Esophagus muscularis mucosa (tissue), 4 donors: ENCODE results near the gene LYSMD1. TPM values are rescaled to one million over a fixed set of nuclear protein-coding genes. Genes with fewer than 3 reads are reported as not detected.

Experiments used
- DNase-seq: peaks from one replicate; pipeline ENCODE4 v3.0.0-alpha.2; 2017; ENCODE audit errors: extremely low spot score
- H3K27ac ChIP-seq, 4 donors: fragments of 200-600 bp; sonication (generic); replicated peaks in 1 of 4; 1 replicate in 3 of 4; 2 replicates in 1 of 4; pipeline ENCODE4 v1.5.1; 2016 to 2019; ENCODE audit warnings: mild to moderate bottlenecking in 1 of 4
- H3K27me3 ChIP-seq, 4 donors: fragments of 200-600 bp; sonication (generic); one replicate each; pipeline versions ENCODE4 v1.5.1 to v1.6.0; 2016 to 2019
- H3K36me3 ChIP-seq, 4 donors: fragments of 200-600 bp; sonication (generic); one replicate each; pipeline ENCODE4 v1.5.1; 2016 to 2019
- H3K4me1 ChIP-seq, 4 donors: fragments of 200-600 bp; sonication (generic); one replicate each; pipeline ENCODE4 v1.5.1; 2016 to 2019
- H3K4me3 ChIP-seq, 4 donors: fragments of 200-600 bp; sonication (generic); 1 replicate in 2 of 4; 2 replicates in 2 of 4; pipeline ENCODE4 v1.5.1; 2016 to 2019; ENCODE audit warnings: mild to moderate bottlenecking in 4 of 4, moderate library complexity in 1 of 4
- H3K9me3 ChIP-seq, 4 donors: fragments of 200-600 bp; sonication (generic); 1 replicate in 3 of 4; 2 replicates in 1 of 4; pipeline ENCODE4 v1.5.1; 2016 to 2019
- EP300 ChIP-seq: sonication (generic); formaldehyde crosslinking; IDR thresholded peaks from one replicate; pipeline ENCODE4 v1.6.1; 2017; ENCODE audit warnings: antibody characterized with exemption
- POLR2A ChIP-seq: fragments of 450-650 bp; IDR thresholded peaks from one replicate; pipeline ENCODE4 v1.6.1; 2017; ENCODE audit warnings: antibody characterized with exemption, moderate library complexity, mild to moderate bottlenecking, low read depth
- POLR2AphosphoS5 ChIP-seq, 2 donors: sonication (generic); formaldehyde crosslinking; IDR thresholded peaks; one replicate each; pipeline ENCODE4 v1.6.1; 2017; ENCODE audit warnings: antibody characterized with exemption in 2 of 2
- WGBS: methylation state at CpG from one replicate; pipeline ENCODE4 v1.1.5; 2018; 5-methylcytosine and 5-hydroxymethylcytosine counted together
- intact Hi-C: fragments of 100-400 bp; cut with DNase I; formaldehyde crosslinking; loops from one replicate; pipeline ENCODE4 v1.15.1; 2023
- total RNA-seq, 4 donors: library from RNA; depleted of rRNA; stranded (reverse); fragments of >200 nt; gene quantifications; one replicate each; pipeline versions ENCODE4 v1.1.0 to v1.2.1, GENCODE V29; 2016
- TF ChIP-seq, protein P1 (sequence below), 3 experiments: fragments of 200-600 bp in 2 of 3; fragments of 450-650 bp in 1 of 3; sonication (generic) in 2 of 3; IDR thresholded peaks; one replicate each; pipeline ENCODE4 v1.5.1; 2017 to 2019; ENCODE audit warnings: antibody characterized with exemption in 3 of 3, mild to moderate bottlenecking in 2 of 3, moderate library complexity in 1 of 3

Gene LYSMD1
- total RNA-seq, 4 donors from 2014 or later = 10.9 to 23.5 (median 12.6) TPM

DNA sequence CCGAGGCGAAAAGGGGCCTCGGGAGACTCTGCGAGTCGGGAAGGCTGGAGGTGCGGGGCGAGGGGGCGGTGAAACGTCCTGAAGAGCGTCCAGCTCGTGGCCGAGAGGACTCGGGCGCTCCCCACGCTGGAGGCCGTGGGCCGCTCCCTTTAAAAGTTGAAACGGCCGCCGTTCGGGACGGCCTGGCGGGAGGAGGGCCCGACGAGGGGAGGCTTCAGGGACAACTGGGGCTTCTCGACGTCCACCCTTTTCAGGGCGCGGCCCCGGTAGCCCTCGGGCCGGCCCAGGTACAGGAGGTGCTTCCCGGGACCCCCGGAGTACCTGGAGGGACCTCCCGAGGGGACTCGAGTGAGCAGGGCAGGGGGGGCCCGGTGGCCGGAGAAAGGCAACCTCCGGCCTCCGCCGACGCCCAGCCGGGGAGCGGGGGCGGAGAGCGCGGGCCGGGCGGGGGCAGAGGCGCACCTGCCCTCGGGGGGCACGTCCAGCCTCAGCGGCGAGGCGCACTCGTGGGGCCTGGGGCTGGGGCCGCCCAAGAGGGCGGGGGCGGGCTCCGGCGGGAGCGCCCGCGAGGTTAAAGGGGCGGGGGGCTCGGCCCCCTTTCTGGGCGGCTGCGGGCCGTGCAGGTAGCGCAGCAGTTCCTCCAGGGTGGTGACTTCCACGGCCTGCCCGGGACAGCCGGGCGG is 33.2 kb downstream of the LYSMD1 start:
- Histone ChIP-seq H3K27ac (peak overlapping the region; percentile 71 to 81 (median 74)), H3K9me3 (no peaks in the 10 kb centered on the region), H3K36me3 (peaks cover 0 to 44% (median 33%) of the 10 kb centered on the region in 4 donors), H3K4me1 (peaks cover 0 to 30% (median 22%) of the 10 kb centered on the region in 4 donors), H3K27me3 (no peaks in the 10 kb centered on the region), H3K4me3 (peak overlapping the region; percentile 48 to 61 (median 52))
- 73% methylated on average over 34 of the region's 74 CpGs for WGBS
- intact Hi-C loops = no loop called here
- no peak for DNase-seq
- TF ChIP-seq POLR2A (no peak), EP300 (no peak), POLR2AphosphoS5 (IDR thresholded peaks at IDR 0.05) (no peak)
- TF ChIP-seq, protein P1, sequence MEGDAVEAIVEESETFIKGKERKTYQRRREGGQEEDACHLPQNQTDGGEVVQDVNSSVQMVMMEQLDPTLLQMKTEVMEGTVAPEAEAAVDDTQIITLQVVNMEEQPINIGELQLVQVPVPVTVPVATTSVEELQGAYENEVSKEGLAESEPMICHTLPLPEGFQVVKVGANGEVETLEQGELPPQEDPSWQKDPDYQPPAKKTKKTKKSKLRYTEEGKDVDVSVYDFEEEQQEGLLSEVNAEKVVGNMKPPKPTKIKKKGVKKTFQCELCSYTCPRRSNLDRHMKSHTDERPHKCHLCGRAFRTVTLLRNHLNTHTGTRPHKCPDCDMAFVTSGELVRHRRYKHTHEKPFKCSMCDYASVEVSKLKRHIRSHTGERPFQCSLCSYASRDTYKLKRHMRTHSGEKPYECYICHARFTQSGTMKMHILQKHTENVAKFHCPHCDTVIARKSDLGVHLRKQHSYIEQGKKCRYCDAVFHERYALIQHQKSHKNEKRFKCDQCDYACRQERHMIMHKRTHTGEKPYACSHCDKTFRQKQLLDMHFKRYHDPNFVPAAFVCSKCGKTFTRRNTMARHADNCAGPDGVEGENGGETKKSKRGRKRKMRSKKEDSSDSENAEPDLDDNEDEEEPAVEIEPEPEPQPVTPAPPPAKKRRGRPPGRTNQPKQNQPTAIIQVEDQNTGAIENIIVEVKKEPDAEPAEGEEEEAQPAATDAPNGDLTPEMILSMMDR (IDR thresholded peaks at IDR 0.05) = no peak

DNA sequence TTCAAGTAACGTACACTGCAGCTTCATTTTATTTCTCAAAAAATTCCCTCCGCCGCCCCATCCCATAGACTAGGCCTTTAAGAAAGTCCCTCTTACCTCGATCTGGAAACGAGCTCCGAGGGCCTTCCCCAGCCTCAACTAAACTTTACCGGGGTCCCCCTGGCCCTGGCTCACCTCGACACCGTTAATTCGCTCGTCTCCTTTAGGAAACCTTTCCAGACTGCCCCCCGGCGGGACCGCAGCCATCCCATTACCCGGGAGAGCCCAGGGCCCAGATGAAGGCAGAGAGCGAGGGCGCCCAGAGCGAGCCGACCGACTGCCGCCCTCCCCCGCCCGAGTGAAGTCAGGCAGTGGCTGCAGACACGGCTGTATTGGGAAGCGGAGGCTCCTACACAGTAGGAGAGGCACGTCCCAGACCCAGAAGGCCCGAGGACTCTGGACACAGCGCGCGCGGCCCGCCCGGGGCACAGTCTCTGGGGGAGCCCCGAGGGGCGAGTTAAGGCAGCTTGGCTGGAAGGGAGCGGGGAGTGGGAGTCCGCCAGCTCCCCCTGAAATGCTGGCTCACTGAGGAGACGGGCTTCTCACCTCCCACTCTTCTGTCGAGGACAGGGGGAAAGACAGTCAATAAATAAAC is 33.9 kb downstream of the LYSMD1 start:
- Histone ChIP-seq H3K27ac (peak overlapping the region; percentile 71 to 81 (median 74)), H3K4me3 (peak overlapping the region; percentile 48 to 61 (median 52)), H3K27me3 (no peaks in the 10 kb centered on the region), H3K9me3 (no peaks in the 10 kb centered on the region), H3K36me3 (peaks cover 0 to 39% (median 28%) of the 10 kb centered on the region in 4 donors), H3K4me1 (peaks cover 0 to 30% (median 22%) of the 10 kb centered on the region in 4 donors)
- intact Hi-C loops = no loop called here
- no peak for TF ChIP-seq EP300
- TF ChIP-seq POLR2A = no peak
- no peak for TF ChIP-seq POLR2AphosphoS5 (IDR thresholded peaks at IDR 0.05)
- TF ChIP-seq, protein P1 (IDR thresholded peaks at IDR 0.05) = no peak
- WGBS = 48% methylated on average over 38 of the region's 39 CpGs
- no peak for DNase-seq

DNA sequence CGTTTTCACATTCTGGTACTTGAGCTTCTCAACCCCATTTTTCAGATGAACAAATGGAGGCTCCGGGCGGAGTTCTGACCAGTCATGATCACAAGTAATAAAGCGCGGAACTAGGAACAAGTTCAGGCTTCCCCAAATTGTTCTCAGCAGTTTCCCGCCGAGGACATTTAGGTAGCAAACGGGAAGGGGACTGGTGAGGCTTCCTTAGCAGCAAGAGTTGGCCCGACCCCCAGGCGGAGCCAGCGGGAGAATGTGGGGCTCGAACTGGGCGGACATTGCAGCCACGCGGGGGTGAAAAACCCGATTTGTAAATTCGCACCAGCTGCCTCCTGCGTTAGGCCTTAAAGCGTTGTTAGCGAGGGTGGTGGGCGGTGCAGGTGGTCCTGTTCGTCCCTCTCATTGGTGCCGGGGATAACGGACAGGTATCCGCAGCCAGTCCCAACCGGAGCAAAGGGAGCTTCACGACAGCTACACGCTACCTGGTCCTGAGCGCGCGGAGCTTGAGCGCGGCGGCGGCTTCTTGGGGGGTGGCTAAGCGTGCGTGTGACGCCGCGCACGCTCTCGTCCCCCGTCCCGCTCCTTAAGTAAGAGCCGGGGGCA is 34.6 kb downstream of the LYSMD1 start:
- H3K27ac ChIP-seq = peak overlapping the region; percentile 71 to 81 (median 74)
- H3K4me1 ChIP-seq = peaks cover 0 to 30% (median 22%) of the 10 kb centered on the region in 4 donors
- H3K4me3 ChIP-seq = peak overlapping the region; percentile 48 to 61 (median 52)
- 19% methylated on average over 42 of the region's 45 CpGs for WGBS
- no peak for TF ChIP-seq POLR2A
- TF ChIP-seq, protein P1 (IDR thresholded peaks at IDR 0.05) = peak in 2 of 3 experiments; percentile 9 to 16
- peak; percentile 62 to 67 for TF ChIP-seq POLR2AphosphoS5 (IDR thresholded peaks at IDR 0.05)
- no peaks in the 10 kb centered on the region for H3K9me3 ChIP-seq
- H3K27me3 ChIP-seq = no peaks in the 10 kb centered on the region
- no peak for DNase-seq
- intact Hi-C loops = no loop called here
- H3K36me3 ChIP-seq = peaks cover 0 to 31% (median 20%) of the 10 kb centered on the region in 4 donors

DNA sequence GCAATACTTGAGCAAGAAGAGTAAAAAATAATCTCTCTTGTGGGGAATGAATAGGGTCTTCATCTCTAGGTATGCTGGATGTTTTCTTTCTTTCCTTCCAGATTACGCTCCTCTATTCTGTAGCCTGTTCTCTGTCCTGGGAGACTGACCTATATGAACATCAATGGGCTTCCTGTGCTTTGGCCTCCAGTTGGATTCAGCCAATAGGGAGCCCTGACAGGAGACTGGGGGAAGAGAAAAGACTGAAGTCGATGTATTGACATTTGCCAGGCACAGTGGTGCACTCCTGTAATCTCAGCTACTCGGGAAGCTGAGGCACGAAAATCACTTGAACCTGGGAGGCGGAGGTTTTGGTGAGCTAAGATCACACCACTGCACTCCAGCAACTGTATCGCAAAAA is 36.9 kb downstream of the LYSMD1 start:
- Histone ChIP-seq H3K4me3 (no peak overlapping the region), H3K36me3 (peaks cover 0 to 20% (median 8%) of the 10 kb centered on the region in 4 donors), H3K27ac (no peak overlapping the region), H3K4me1 (peaks cover 0 to 30% (median 22%) of the 10 kb centered on the region in 4 donors), H3K9me3 (no peaks in the 10 kb centered on the region), H3K27me3 (no peaks in the 10 kb centered on the region)
- TF ChIP-seq POLR2AphosphoS5 (IDR thresholded peaks at IDR 0.05) = no peak
- TF ChIP-seq POLR2A = no peak
- TF ChIP-seq, protein P1 (IDR thresholded peaks at IDR 0.05) = no peak
- TF ChIP-seq EP300 = no peak
- no peak for DNase-seq
- intact Hi-C loops = no loop called here
- WGBS = 75% methylated on average over 6 of the region's 6 CpGs
